Globus pallidus (tissue), 1 donor: ENCODE measurements around the gene KIF5C.

ENCODE experiments used
- DNase-seq: peaks from one replicate; pipeline ENCODE4 v3.0.0-alpha.2; 2015; ENCODE audit warnings: low spot score

KIF5C gene

DNA sequence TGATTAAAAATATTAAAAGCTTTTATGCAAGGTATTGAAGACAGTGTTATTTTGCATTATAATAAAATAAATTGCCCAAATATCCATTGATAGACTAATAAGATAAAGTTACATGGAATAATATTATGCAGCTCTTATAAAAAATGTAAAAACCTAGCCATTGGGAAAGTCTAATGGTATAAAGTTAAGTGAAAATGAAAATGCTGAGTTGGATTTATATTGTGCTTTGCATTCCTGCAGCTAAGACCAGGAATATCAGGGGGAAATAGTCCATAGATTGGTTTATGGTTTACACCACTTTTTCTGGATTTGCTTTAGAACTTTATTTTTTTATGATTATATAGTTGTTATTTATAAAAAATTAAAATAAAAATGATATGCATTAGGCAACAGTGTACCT lies 117.4 kb downstream of the KIF5C start:
- no peak for DNase-seq

DNA sequence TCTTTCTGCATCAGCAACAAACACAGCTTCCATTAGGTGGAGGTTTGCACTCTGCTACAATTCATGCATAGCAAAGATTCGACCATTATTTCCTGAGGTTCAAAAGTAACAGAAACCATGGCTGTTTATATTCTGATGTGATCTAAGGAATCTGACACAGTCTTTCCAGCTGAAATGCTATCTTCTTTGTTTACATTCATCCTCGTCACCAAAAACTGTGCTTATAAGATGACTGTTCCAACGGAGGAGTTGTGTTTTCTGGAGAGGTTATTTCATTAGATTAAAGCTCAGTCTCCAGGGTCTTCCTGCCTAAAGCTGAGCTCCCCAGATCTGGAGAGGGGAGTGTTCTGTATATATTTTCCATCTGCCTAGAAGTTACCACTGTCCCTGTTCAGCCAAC lies 118.3 kb downstream of the KIF5C start:
- no peak for DNase-seq

DNA sequence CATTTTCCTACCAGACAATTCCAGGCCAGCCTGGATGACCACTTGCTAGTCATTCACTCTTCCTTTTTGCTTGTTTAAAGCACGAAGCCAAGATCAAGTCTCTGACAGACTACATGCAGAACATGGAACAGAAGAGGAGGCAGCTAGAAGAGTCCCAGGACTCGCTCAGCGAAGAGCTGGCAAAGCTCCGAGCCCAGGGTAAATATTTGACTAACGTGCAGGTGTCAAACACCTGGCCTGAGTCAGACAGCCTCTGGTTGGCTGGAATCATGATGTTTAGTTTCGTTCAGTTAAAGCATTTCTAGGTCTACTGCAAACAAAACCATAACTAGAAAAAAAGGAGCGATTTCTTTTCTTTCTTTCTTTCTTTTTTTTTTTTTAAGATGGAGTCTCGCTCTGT lies 119.3 kb downstream of the KIF5C start:
- no peak for DNase-seq

DNA sequence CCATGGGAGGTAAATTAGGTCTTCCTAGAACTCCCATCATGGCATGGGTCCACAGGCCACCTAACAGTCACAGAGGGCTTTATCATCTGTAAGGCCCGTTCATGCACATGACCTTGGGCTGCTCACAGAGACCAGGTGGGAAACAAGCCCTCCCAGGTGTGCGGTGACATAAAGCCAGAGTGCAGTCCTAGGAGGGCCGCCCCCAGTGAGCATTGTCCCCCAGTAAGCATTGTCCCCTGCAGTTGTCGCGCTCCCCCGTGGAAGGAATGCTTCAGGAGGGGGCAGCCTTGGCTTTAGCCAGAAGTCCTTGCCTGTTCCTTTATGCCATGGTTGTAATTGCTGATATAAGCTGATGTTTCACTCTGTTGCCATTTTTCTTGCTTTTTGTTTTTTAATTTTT lies 121.8 kb downstream of the KIF5C start:
- no peak for DNase-seq

DNA sequence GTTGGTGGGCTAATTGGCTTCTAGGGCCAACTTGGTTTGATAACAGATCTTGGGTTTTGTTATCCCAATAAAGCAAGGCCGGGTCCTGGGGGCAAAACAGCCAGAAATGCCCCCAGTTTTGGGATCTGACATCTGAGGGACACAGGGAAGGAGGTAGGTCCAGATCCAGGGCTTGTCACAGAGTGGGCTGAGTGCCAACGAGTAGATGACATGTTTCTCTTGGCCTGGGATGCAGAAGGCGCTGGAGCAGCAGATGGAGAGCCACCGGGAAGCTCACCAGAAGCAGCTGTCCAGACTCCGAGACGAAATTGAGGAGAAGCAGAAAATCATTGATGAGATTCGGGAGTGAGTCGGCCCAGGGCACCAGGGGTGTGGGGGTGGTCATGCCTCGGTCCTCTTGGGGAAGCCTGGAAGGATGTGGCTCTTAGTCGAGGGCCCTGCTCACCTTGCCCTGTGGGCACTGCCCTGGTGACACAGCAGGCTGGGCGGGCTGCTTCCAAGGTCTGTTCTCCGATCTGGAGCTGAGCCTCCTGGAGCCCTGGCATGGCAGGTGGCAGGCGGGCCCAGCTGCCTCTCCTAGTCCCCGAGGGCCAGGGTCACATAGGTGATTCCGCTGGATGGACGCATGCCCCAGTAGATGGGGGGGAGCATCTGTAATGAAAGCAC lies 123.3 kb downstream of the KIF5C start:
- no peak for DNase-seq

DNA sequence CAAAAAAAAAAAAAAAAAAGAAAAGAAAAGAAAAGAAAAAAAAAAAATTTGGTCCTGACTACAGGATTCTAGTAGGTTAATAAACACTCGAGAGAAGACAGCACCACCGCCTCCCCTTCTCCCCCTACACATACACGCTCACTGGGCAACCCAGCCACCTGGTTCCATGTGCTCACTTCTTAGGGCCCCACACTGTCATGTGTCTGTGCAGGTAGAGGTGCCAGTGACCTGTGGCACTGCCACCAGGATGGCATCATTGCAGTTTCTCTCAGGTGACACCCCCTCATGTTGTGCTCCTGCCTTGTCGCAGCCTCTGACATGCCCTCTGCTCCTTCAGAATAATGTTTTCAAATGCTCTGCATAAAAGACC lies 123.8 kb downstream of the KIF5C start:
- DNase-seq = no peak

DNA sequence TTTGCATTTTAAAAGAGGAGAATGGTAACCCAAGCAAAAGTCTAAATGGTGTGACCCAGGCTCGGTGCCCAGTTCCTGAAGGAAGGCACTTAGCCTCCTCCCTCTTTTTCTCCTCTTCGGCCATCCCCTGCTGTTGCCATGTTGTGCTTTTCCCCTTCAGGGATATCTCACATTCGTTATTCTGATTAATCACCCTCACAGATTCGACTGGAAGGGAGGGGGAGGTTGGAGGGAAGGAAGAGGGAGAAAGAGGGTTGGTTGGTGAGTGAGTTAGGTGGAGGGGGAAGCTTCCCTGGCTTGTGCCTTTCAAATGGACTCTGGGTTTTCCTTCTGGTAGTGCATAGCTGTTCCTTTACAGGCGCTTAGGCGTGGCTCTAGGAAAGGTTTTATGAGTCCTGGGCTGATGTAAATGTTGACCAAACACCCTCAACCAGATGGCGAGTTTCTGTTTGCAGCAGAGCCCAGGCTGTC lies 124.5 kb downstream of the KIF5C start:
- no peak for DNase-seq

DNA sequence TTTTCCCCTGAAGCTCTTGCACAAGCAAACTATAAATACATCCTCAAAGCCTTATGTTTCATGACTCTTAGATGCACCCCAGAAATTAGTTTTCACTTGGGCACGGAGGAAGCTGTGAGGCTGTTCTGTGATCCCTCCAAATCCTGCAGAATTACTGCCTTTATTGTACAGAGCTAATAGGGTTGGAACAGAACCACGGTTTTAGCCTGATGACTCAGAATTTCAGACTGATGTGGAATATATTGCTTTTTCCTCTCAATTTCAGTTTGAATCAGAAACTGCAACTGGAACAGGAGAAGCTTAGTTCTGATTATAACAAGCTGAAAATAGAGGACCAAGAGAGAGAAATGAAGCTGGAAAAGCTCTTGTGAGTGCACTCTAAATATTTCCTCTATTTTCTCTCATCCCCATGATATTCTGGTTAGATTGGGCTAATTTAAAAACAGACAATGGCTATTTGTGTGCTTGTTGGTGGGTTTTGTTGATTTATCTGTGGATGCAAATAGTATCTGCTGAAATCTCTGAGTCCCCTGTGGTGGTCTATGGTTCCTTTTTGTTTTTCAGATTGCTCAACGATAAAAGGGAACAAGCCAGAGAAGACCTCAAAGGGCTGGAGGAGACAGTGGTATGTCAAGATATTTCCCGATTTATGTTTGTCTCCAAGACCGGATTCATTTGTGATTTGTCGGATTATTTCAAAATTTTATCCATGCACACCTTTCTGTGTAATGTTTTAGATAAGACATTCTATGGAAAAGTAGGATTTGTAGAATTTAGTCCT lies 125.3 kb downstream of the KIF5C start:
- no peak for DNase-seq

DNA sequence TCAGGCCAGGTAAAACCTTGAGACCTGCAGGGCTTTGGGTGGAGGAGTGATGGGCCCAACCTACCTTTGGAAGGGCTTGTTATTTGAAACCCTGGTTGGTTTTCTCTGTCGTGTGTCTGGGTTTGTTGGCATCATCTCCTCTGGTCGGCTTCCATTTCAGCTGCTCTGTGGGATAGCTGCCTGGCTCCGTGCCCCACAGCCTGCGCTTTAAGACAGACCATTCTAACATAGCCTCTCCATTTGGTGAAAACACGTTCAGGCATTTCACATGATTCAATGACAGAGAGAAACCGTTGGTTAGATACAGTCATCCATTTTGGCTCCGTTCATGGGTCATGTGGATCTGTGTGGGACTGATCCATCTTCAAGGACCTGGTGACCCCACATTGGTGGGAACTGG lies 126.5 kb downstream of the KIF5C start:
- no peak for DNase-seq

DNA sequence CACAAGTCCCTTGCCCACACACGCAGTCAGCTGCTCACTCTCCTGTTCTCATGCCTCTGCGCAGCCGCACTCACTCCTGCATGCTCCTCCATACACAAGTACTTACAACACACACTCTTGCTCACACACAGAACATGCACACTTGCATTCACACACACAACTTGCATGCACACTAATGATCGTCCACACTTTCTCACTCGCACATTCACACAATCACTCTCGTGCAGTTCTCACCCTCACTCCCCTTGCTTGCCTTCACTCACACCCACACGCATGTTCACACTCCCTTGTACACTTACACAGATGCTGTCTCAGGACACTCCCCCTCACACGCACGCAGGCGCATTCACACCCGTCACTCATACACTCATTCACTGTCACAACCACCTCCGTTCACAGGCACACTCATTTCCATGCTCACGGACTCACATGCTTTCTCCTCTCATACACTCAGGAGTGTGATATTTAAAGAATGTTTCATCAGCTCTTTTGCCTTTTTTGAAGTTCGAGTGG lies 127.4 kb downstream of the KIF5C start:
- no peak for DNase-seq

DNA sequence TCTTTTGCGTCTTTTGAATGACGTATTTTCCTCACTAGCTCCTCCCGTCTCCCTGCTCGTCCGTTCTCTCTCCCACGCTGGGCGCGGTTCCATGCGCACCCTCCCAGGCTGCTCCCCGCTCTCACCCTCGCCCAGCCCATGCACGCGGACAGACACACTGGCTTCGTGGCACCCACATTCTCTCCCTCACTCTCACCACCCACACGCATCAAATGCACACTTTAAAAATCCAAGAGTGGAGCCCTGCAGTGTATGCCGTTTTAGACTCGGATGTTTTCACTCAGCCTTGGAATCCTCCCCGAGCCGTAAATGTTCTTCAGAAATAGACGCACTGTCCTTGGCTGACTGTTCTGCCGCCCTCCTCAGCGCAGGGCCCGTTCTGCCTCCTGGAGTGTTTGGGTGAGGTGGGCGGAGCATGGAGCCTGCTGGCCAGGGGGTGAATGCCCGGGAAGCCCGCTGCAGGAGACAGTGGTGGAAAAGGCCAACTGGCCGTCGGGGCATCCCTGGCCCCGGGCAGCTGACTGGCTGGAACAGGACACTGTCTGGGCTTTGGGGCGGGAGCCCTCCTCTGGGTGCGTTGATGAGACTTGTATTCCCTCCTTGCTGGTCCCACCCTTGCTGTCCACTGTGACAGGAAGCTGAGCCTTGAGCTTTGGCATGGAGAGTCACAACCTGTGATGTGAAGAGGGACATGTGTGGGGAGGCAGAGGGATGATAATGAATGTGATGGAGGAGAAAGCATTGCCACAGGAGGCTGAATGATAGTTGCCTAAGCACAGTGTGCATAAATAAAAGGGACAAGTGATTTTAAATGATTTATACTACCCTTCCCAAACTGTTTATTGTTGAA lies 128.1 kb downstream of the KIF5C start:
- DNase-seq = no peak

DNA sequence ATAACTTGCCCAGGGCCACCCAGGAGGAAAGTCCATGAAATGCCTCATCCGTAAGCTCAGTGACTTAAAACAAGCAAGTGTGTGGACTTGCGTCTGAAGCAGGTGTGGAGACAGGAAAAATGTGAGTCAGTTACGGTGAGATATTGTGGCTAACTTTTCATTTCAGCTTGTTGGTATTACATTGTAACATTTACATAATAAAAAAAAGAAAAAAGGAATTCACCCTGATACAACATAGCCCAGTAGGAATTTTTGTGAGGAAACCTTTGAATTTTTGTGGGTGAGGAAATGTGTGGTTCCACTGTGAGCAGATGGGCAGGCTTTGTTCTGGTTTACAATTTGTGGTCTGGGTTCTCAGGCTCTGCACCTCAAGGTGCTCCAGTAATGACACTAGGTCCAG lies 129.8 kb downstream of the KIF5C start:
- no peak for DNase-seq

DNA sequence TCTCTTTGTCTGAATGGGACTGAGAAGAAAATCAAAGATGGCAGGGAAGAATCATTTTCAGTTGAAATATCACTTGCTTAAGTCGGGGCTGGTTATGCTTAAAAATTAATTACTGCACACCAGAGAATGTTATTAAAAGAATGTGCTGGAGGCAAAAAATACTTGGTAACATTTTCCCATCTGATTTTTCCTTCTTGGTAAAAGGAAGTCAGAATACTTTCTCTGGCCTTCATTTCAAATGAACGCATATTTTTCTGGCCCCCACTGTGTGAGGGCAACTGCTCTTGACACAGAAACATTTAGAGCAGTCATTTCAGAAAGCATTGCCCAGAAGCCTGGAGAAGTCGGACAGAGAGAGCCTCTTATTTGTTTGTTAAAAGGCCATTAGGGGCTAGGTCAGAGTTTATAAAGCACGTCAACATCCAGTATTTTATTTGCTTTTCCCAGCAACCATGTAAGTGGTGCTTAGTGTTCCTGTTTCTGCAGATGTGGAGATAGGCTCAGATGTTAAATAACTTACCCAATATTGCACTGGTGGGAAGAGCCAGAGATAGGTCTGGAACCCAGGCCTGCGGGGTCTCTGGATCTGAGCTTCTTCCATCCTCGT lies 130.5 kb downstream of the KIF5C start:
- no peak for DNase-seq

DNA sequence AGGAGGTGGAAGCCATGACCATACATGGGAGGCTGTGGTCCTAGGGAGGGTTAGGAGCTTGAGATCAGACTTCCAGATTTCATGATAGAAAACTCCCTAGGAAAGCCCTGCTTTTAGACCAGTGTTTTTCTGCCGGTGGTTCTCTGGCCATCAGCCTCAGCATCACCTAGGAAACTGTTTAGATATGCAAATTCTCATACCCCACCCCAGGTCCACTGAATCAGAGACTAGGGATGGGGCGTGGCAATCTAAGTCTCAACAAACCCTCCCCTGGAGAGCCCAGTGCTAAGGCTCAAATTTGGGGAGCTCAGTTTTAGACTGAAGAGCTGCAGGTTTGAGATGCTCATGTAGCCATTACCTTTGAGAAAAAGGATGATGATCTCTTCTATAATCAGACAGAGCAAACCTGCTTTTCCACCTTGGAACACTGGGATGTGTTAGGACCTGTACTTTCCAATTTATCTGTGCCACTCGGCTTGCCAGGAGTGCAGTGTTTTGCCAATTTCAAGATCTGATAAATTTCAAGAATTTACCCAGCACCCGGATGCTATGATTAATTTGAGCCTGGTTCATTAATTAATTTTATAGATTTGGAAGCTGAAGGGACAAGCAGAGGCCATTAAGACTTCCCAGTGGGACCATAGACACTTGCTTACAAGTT lies 132.0 kb downstream of the KIF5C start:
- no peak for DNase-seq

DNA sequence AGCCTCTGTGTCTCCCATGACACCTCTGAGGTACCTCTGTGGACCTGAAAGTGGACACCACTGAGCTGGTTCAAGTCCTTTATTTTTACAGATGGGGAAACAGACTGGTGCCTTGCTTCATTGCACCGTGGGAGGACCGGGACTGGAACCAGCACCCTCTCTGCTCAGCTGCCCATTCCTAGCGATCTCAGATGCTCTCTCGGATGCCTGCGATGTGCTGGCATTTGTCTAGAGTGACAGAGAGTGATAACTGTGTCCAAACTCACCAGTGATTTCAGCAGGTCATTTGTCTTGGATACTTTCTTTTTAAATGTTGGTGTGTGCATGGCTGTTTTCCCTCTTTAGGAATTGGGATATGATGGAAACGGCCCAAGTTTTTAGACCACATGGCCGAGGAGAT lies 133.4 kb downstream of the KIF5C start:
- no peak for DNase-seq

DNA sequence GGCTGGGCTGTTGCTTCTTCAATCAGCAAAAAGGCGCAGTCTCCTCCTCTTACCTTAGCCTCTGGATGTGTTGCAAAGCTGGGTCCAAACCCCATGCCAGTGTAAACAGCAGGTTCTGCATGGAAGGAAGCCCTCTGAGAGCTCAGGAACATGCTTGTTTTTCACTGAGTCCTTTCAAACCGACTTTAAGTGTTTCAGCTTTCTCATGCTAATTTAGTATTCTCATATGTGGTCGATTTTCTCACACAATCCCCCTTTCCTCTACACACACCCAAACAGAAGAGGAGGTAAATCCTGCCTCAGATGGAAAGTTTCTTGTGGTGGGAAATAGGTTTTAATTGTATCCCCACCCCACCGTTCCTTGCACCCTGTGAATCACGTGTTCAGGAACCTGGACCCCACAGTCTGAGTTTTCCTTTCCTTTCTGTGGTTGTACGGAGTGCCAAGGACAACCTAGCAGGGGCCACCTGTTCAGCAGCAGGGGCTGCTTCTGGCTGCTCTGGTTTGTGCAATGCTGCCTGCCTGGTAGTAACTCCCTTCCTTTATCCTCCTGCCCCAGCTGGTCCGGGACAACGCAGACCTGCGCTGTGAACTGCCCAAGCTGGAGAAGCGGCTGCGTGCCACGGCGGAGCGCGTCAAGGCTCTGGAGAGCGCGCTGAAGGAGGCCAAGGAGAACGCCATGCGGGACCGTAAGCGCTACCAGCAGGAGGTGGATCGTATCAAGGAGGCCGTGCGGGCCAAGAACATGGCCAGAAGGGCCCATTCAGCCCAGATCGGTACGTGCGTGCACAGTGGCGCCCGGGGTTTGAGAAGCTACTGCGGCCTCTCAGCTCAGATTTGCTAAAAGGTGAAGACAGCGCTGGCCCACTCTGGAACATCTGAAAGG lies 134.8 kb downstream of the KIF5C start:
- no peak for DNase-seq

DNA sequence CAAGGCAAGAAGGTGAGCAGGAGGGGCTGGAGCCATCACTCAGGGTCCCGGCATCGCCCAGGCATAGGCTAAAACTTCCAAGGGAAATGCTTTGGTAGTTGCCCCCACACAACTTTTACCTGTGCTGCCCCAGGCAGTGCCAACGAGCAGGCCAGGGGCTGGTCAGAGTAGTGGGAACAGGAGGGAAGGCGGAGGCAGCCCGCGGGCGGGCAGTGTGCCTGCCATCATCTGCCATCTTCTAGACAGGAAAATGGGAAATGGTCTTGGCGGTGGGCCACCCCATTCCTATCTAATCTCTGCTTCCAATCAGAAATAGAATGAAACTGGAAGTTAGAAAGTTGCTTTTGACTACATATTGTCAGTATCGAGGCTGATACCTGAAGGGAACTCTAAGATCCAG lies 137.5 kb downstream of the KIF5C start:
- no peak for DNase-seq

DNA sequence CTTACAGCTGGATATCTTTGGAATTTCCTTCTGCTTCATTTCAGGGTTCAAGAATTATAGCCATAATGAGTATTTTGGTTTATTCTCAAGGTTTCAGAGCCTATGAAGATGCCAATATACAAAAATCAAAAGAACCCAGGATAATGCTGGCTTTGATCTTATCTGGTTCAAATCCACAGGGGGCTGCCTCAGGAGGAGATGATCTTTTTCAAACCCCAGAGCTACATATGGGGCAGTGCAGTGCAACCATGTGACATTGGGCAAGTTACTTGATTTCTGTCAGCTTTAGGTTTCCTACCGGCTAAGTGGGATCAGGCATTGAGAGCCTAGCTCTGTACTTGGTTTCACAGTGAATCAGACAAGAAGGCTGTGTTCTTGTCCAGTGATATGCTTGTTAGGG lies 140.5 kb downstream of the KIF5C start:
- no peak for DNase-seq

DNA sequence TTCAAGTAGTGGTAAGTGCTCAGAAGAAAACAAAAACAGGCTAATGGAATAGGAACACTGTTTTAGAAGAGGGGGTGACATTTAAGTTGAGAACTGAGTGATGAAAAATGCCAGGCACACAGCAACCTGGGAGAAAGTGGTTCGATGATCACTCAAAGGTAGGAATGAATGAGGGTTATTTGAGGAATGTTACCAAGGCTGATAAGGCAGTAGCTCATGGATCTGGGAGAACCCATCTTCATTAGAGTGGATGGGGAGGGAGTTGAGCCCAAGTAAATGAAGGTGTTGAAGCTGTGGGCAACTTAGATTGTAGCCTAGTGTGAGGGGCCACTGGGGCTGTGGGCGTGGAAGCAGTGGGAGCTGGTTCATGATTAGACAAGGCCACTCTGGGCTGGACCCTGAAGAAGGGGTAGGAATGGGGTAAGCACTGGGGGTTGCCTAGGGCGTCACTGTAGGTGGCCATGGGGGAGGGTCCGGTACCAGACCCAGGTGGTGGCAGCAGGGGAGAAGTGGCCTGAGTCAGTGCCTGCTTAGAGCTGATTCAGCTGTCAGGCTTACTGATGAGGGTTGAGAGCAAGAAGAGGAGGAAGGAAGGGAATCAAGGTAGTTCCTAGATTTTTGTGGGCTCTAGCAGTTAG lies 141.0 kb downstream of the KIF5C start:
- DNase-seq = no peak
